ENCODE data around the gene RBP2. TPM values are rescaled to one million over a fixed set of nuclear protein-coding genes. Genes with fewer than 3 reads are reported as not detected.
A peak's percentile ranks its signal among the peaks of the same experiment; 100 is the strongest.

Gene RBP2
- total and polyA plus RNA-seq, 7 experiments from 2014 or later = not detected

GRCh38 chr3:139519998-139520737 lies 43.9 kb upstream of the RBP2 start:
- H3K27me3 ChIP-seq (ENCODE audit: control insufficient read depth in 2 of 2, insufficient read depth in 2 of 2, low read length in 2 of 2) = no peaks in the 10 kb centered on the region
- POLR2A ChIA-PET = no interaction called here
- no peaks in the 10 kb centered on the region for H3K36me3 ChIP-seq (ENCODE audit: control insufficient read depth in 2 of 3, insufficient read depth in 3 of 3, low read length in 3 of 3)
- no peak for ATAC-seq
- CTCF ChIA-PET = no interaction called here
- no peaks in the 10 kb centered on the region for H3K9me3 Mint-ChIP-seq
- H3K27ac ChIP-seq (ENCODE audit: low read depth, low read length) = no peak overlapping the region
- peaks cover 0 to 4% (median 0%) of the 10 kb centered on the region in 5 donors for H3K27me3 Mint-ChIP-seq
- no peak overlapping the region for H3K4me3 ChIP-seq (ENCODE audit: low read length)
- H3K4me1 Mint-ChIP-seq = no peaks in the 10 kb centered on the region
- intact Hi-C loops (cut with micrococcal nuclease) = no loop called here
- H3K9me3 ChIP-seq (ENCODE audit: control insufficient read depth in 2 of 3, low read length in 3 of 3) = no peaks in the 10 kb centered on the region
- no peak for DNase-seq
- H3K4me3 Mint-ChIP-seq = no peak overlapping the region
- H3K36me3 Mint-ChIP-seq = no peaks in the 10 kb centered on the region
- no peaks in the 10 kb centered on the region for H3K4me1 ChIP-seq (ENCODE audit: control insufficient read depth in 2 of 2, insufficient read depth in 2 of 2, low read length in 2 of 2)
- no peak overlapping the region for H3K27ac Mint-ChIP-seq

- Histone ChIP-seq H3K9me3 (ENCODE audit: control insufficient read depth in 2 of 3, low read length in 3 of 3) (no peaks in the 10 kb centered on the region), H3K27me3 (ENCODE audit: control insufficient read depth in 2 of 2, insufficient read depth in 2 of 2, low read length in 2 of 2) (no peaks in the 10 kb centered on the region), H3K36me3 (ENCODE audit: control insufficient read depth in 2 of 3, insufficient read depth in 3 of 3, low read length in 3 of 3) (no peaks in the 10 kb centered on the region), H3K4me1 (ENCODE audit: control insufficient read depth in 2 of 2, insufficient read depth in 2 of 2, low read length in 2 of 2) (no peaks in the 10 kb centered on the region), H3K4me3 (ENCODE audit: low read length) (no peak overlapping the region), H3K27ac (ENCODE audit: low read depth, low read length) (no peak overlapping the region)
- Mint-ChIP-seq H3K9me3 (no peaks in the 10 kb centered on the region), H3K4me1 (no peaks in the 10 kb centered on the region), H3K36me3 (no peaks in the 10 kb centered on the region), H3K27me3 (peaks cover 0 to 4% (median 0%) of the 10 kb centered on the region in 5 donors), H3K4me3 (no peak overlapping the region), H3K27ac (peak overlapping the region in 1 of 9 donors; percentile 31)
- ChIA-PET CTCF (no interaction called here), POLR2A (no interaction called here)
- DNase-seq (no peak), ATAC-seq (no peak)
- intact Hi-C loops (cut with micrococcal nuclease) = no loop called here
Measured at GRCh38 chr3:139518926-139519842, 42.9 kb upstream of the RBP2 start.

GRCh38 chr3:139518306-139518705 lies 42.0 kb upstream of the RBP2 start:
- ChIA-PET CTCF (no interaction called here), POLR2A (no interaction called here)
- H3K4me3 Mint-ChIP-seq = no peak overlapping the region
- H3K4me1 Mint-ChIP-seq = no peaks in the 10 kb centered on the region
- no peaks in the 10 kb centered on the region for H3K9me3 ChIP-seq (ENCODE audit: control insufficient read depth in 2 of 3, low read length in 3 of 3)
- no peaks in the 10 kb centered on the region for H3K36me3 Mint-ChIP-seq
- no peaks in the 10 kb centered on the region for H3K27me3 ChIP-seq (ENCODE audit: control insufficient read depth in 2 of 2, insufficient read depth in 2 of 2, low read length in 2 of 2)
- ATAC-seq (no peak), DNase-seq (no peak)
- no peaks in the 10 kb centered on the region for H3K27me3 Mint-ChIP-seq
- H3K4me1 ChIP-seq (ENCODE audit: control insufficient read depth in 2 of 2, insufficient read depth in 2 of 2, low read length in 2 of 2) = no peaks in the 10 kb centered on the region
- H3K36me3 ChIP-seq (ENCODE audit: control insufficient read depth in 2 of 3, insufficient read depth in 3 of 3, low read length in 3 of 3) = no peaks in the 10 kb centered on the region
- no peak overlapping the region for H3K27ac ChIP-seq (ENCODE audit: low read depth, low read length)
- no peaks in the 10 kb centered on the region for H3K9me3 Mint-ChIP-seq
- no peak overlapping the region for H3K27ac Mint-ChIP-seq
- H3K4me3 ChIP-seq (ENCODE audit: low read length) = no peak overlapping the region
- intact Hi-C loops (cut with micrococcal nuclease) = no loop called here

GRCh38 chr3:139517321-139518065 lies 41.2 kb upstream of the RBP2 start:
- H3K27ac ChIP-seq (ENCODE audit: low read depth, low read length) = no peak overlapping the region
- no peak for ATAC-seq
- no peak overlapping the region for H3K4me3 ChIP-seq (ENCODE audit: low read length)
- no peaks in the 10 kb centered on the region for H3K36me3 ChIP-seq (ENCODE audit: control insufficient read depth in 2 of 3, insufficient read depth in 3 of 3, low read length in 3 of 3)
- Mint-ChIP-seq H3K36me3 (no peaks in the 10 kb centered on the region), H3K4me3 (no peak overlapping the region), H3K4me1 (no peaks in the 10 kb centered on the region), H3K9me3 (no peaks in the 10 kb centered on the region), H3K27me3 (no peaks in the 10 kb centered on the region), H3K27ac (no peak overlapping the region)
- no peak for DNase-seq
- intact Hi-C loops (cut with micrococcal nuclease) = no loop called here
- ChIA-PET POLR2A (no interaction called here), CTCF (no interaction called here)
- no peaks in the 10 kb centered on the region for H3K4me1 ChIP-seq (ENCODE audit: control insufficient read depth in 2 of 2, insufficient read depth in 2 of 2, low read length in 2 of 2)
- no peaks in the 10 kb centered on the region for H3K27me3 ChIP-seq (ENCODE audit: control insufficient read depth in 2 of 2, insufficient read depth in 2 of 2, low read length in 2 of 2)
- H3K9me3 ChIP-seq (ENCODE audit: control insufficient read depth in 2 of 3, low read length in 3 of 3) = no peaks in the 10 kb centered on the region

- no peaks in the 10 kb centered on the region for H3K27me3 Mint-ChIP-seq
- H3K4me1 Mint-ChIP-seq = no peaks in the 10 kb centered on the region
- CTCF ChIA-PET = interaction anchor here (0.6 kb wide), 1 partner anchor 27 kb away, joined by 3 read pairs; no protein-coding TSS in a partner anchor
- Histone ChIP-seq H3K4me1 (ENCODE audit: control insufficient read depth in 2 of 2, insufficient read depth in 2 of 2, low read length in 2 of 2) (no peaks in the 10 kb centered on the region), H3K9me3 (ENCODE audit: control insufficient read depth in 2 of 3, low read length in 3 of 3) (no peaks in the 10 kb centered on the region), H3K27me3 (ENCODE audit: control insufficient read depth in 2 of 2, insufficient read depth in 2 of 2, low read length in 2 of 2) (no peaks in the 10 kb centered on the region), H3K27ac (ENCODE audit: low read depth, low read length) (no peak overlapping the region), H3K36me3 (ENCODE audit: control insufficient read depth in 2 of 3, insufficient read depth in 3 of 3, low read length in 3 of 3) (no peaks in the 10 kb centered on the region), H3K4me3 (ENCODE audit: low read length) (no peak overlapping the region)
- H3K36me3 Mint-ChIP-seq = no peaks in the 10 kb centered on the region
- no peak overlapping the region for H3K4me3 Mint-ChIP-seq
- no peaks in the 10 kb centered on the region for H3K9me3 Mint-ChIP-seq
- POLR2A ChIA-PET = no interaction called here
- no peak for ATAC-seq
- no peak overlapping the region for H3K27ac Mint-ChIP-seq
- DNase-seq = no peak
- intact Hi-C loops (cut with micrococcal nuclease) = no loop called here
Measured at GRCh38 chr3:139514741-139515140, 38.4 kb upstream of the RBP2 start.

- no peak overlapping the region for H3K4me3 ChIP-seq (ENCODE audit: low read length)
- no peak overlapping the region for H3K27ac ChIP-seq (ENCODE audit: low read depth, low read length)
- intact Hi-C loops (cut with micrococcal nuclease) = no loop called here
- ATAC-seq (no peak), DNase-seq (no peak)
- H3K4me1 Mint-ChIP-seq = no peaks in the 10 kb centered on the region
- H3K36me3 Mint-ChIP-seq = peaks cover 0 to 6% (median 0%) of the 10 kb centered on the region in 5 donors
- H3K27me3 ChIP-seq (ENCODE audit: control insufficient read depth in 2 of 2, insufficient read depth in 2 of 2, low read length in 2 of 2) = no peaks in the 10 kb centered on the region
- H3K27ac Mint-ChIP-seq = no peak overlapping the region
- H3K4me3 Mint-ChIP-seq = no peak overlapping the region
- CTCF ChIA-PET = no interaction called here
- H3K36me3 ChIP-seq (ENCODE audit: control insufficient read depth in 2 of 3, insufficient read depth in 3 of 3, low read length in 3 of 3) = no peaks in the 10 kb centered on the region
- no peaks in the 10 kb centered on the region for H3K9me3 ChIP-seq (ENCODE audit: control insufficient read depth in 2 of 3, low read length in 3 of 3)
- H3K4me1 ChIP-seq (ENCODE audit: control insufficient read depth in 2 of 2, insufficient read depth in 2 of 2, low read length in 2 of 2) = no peaks in the 10 kb centered on the region
- no peaks in the 10 kb centered on the region for H3K27me3 Mint-ChIP-seq
- H3K9me3 Mint-ChIP-seq = no peaks in the 10 kb centered on the region
- POLR2A ChIA-PET = no interaction called here
Measured at GRCh38 chr3:139509631-139510030, 33.3 kb upstream of the RBP2 start.
